GM12878 (cell line): Measurements from ENCODE around the gene TMEM39B. TPM values are rescaled to one million over a fixed set of nuclear protein-coding genes. Genes with fewer than 3 reads are reported as not detected.

Source experiments
- ATAC-seq: fragments of 200-7000 bp; cut with Tn5 transposase; 3 replicates; pipeline ENCODE4 v1.9.1; 2020; ENCODE audit warnings: mild to moderate bottlenecking, moderate library complexity
- BruUV-seq: library from RNA; stranded (reverse); fragments of 400-500 nt; replicated peaks from 2 replicates; lab custom pipeline; 2021; lab: Mats Ljungman, UMichigan
- CTCF ChIA-PET: fragments of 300-600 bp; sonication (Branson Sonifier 250); formaldehyde crosslinking; extraction: SDS; loops from one replicate; lab custom pipeline; 2021; ENCODE audit warnings: inconsistent platforms; lab: Yijun Ruan, JAX
- POLR2A ChIA-PET: fragments of 350-600 bp; formaldehyde crosslinking; extraction: SDS; loops from one replicate; lab custom pipeline; 2021; ENCODE audit warnings: inconsistent platforms; lab: Charles Lee
- RAD21 ChIA-PET: fragments of 300-600 bp; sonication (Branson Sonifier 250); formaldehyde crosslinking; loops from one replicate; lab custom pipeline; 2023; ENCODE audit warnings: antibody characterized with exemption; ENCODE audit not compliant: unreplicated experiment; lab: Charles Lee
- SMC1A ChIA-PET: fragments of 300-600 bp; sonication (Branson Sonifier 250); formaldehyde crosslinking; loops from one replicate; lab custom pipeline; 2023; ENCODE audit not compliant: unreplicated experiment, uncharacterized antibody; lab: Charles Lee
- DNase-seq: peaks from one replicate; pipeline ENCODE4 v3.0.0-alpha.2; 2011; ENCODE audit warnings: low read depth, low spot score
- FAIRE-seq: peaks from 3 replicates; lab custom pipeline; 2011; peaks lifted over from hg19 to GRCh38; lab: Jason Lieb, UNC
- H2AFZ ChIP-seq: 2 replicates; pipeline ENCODE4 v1.6.0; 2011; ENCODE audit warnings: low read depth, low read length, control low read depth; ENCODE audit not compliant: control insufficient read depth
- H3K27ac ChIP-seq: 2 replicates; pipeline ENCODE4 v1.5.1; 2011; ENCODE audit warnings: control low read depth; ENCODE audit not compliant: control insufficient read depth, insufficient read depth
- H3K27me3 ChIP-seq, 2 experiments: replicated peaks in 1 of 2; 2 replicates each; pipeline versions ENCODE4 v1.6.0 to v1.6.1; 2011; ENCODE audit warnings: low read length in 1 of 2; ENCODE audit not compliant: control insufficient read depth in 2 of 2, insufficient read depth in 2 of 2
- H3K36me3 ChIP-seq, 2 experiments: 2 replicates each; pipeline ENCODE4 v1.5.1; 2011; ENCODE audit warnings: low read length in 1 of 2; ENCODE audit not compliant: control insufficient read depth in 2 of 2, insufficient read depth in 2 of 2
- H3K4me1 ChIP-seq: 2 replicates; pipeline ENCODE4 v1.6.1; 2011; ENCODE audit warnings: mild to moderate bottlenecking, low read length, moderate library complexity, mixed read lengths; ENCODE audit not compliant: control insufficient read depth, insufficient read depth
- H3K4me2 ChIP-seq: 2 replicates; pipeline ENCODE4 v1.6.0; 2011; ENCODE audit warnings: control low read depth; ENCODE audit not compliant: control insufficient read depth, insufficient read depth
- H3K4me3 ChIP-seq: fragments of 200-600 bp; sonication (generic); 2 replicates; pipeline ENCODE4 v1.5.1; 2016
- H3K79me2 ChIP-seq: 2 replicates; pipeline ENCODE4 v1.6.0; 2011; ENCODE audit warnings: low read length; ENCODE audit not compliant: control insufficient read depth, insufficient read depth
- H3K9ac ChIP-seq: 2 replicates; pipeline ENCODE4 v1.8.0; 2011; ENCODE audit warnings: low read length, control low read depth, mixed read lengths; ENCODE audit not compliant: control insufficient read depth, insufficient read depth
- H3K9me3 ChIP-seq: replicated peaks from 3 replicates; pipeline ENCODE4 v1.5.1; 2011; ENCODE audit warnings: mild to moderate bottlenecking, low read length; ENCODE audit not compliant: control insufficient read depth, insufficient read depth
- H4K20me1 ChIP-seq: 2 replicates; pipeline ENCODE4 v1.6.0; 2011; ENCODE audit not compliant: control insufficient read depth, insufficient read depth
- CEBPZ ChIP-seq: fragments of 150-350 bp; IDR thresholded peaks from 2 replicates; pipeline ENCODE4 v1.6.1; 2016; ENCODE audit warnings: low read depth, low read length
- EGR1 ChIP-seq, 2 experiments: IDR thresholded peaks; 1 replicate in 1 of 2; 2 replicates in 1 of 2; pipeline ENCODE4 v1.6.1; 2011 to 2012; ENCODE audit warnings: low read depth in 2 of 2, low read length in 2 of 2, borderline replicate concordance in 1 of 2, mild to moderate bottlenecking in 1 of 2, moderate library complexity in 1 of 2
- ESRRA ChIP-seq: IDR thresholded peaks from 2 replicates; pipeline ENCODE4 v1.6.1; 2012; ENCODE audit warnings: mild to moderate bottlenecking, low read length, improper control_type of control experiment
- ETV6 ChIP-seq, 2 experiments: fragments of 450-650 bp in 1 of 2; IDR thresholded peaks in 1 of 2; conservative IDR thresholded peaks in 1 of 2; 2 replicates each; pipeline ENCODE4 v1.6.1; 2014; ENCODE audit warnings: antibody characterized with exemption in 1 of 2, borderline replicate concordance in 1 of 2, low read depth in 1 of 2, mild to moderate bottlenecking in 1 of 2, moderate library complexity in 1 of 2
- IRF4 ChIP-seq: IDR thresholded peaks from 2 replicates; pipeline ENCODE4 v1.6.1; 2011; ENCODE audit warnings: low read depth, low read length
- LARP7 ChIP-seq: fragments of 450-650 bp; IDR thresholded peaks from 2 replicates; pipeline ENCODE4 v1.6.1; 2017; ENCODE audit warnings: mild to moderate bottlenecking
- PAX8 ChIP-seq: fragments of 450-650 bp; IDR thresholded peaks from 2 replicates; pipeline ENCODE4 v1.6.1; 2017; ENCODE audit warnings: mild to moderate bottlenecking, moderate library complexity
- POLR2A ChIP-seq: IDR thresholded peaks from 2 replicates; pipeline ENCODE4 v1.6.1; 2011; ENCODE audit warnings: low read depth, mild to moderate bottlenecking, low read length
- POU2F2 ChIP-seq: IDR thresholded peaks from 3 replicates; pipeline ENCODE4 v1.6.1; 2011; ENCODE audit warnings: low read depth, mild to moderate bottlenecking, low read length, borderline replicate concordance
- RELA ChIP-seq: fragments of 450-650 bp; IDR thresholded peaks from 2 replicates; pipeline ENCODE4 v1.8.0; 2014; ENCODE audit warnings: borderline replicate concordance; ENCODE audit not compliant: partially characterized antibody
- RUNX3 ChIP-seq: IDR thresholded peaks from 2 replicates; pipeline ENCODE4 v1.6.1; 2012; ENCODE audit warnings: low read length, inconsistent platforms
- TCF7 ChIP-seq: IDR thresholded peaks from 2 replicates; pipeline ENCODE4 v1.6.1; 2014; ENCODE audit warnings: antibody characterized with exemption, borderline replicate concordance
- YY1 ChIP-seq: IDR thresholded peaks from 2 replicates; pipeline ENCODE4 v1.6.1; 2011; ENCODE audit warnings: low read depth, mild to moderate bottlenecking, low read length
- ZNF207 ChIP-seq: fragments of 450-650 bp; IDR thresholded peaks from 2 replicates; pipeline ENCODE4 v1.6.1; 2014; ENCODE audit warnings: antibody characterized with exemption, mild to moderate bottlenecking, borderline replicate concordance
- ZNF622 ChIP-seq: fragments of 450-650 bp; IDR thresholded peaks from 2 replicates; pipeline ENCODE4 v1.6.1; 2017; ENCODE audit warnings: mild to moderate bottlenecking, inconsistent platforms
- WGBS: methylation state at CpG from one replicate; pipeline ENCODE4 v1.1.6; 2016; ENCODE audit warnings: low lambda C conversion rate; ENCODE audit not compliant: insufficient replicate concordance, insufficient coverage; ENCODE audit errors: missing lambda C conversion rate; 5-methylcytosine and 5-hydroxymethylcytosine counted together
- in situ Hi-C: fragments of 300-500 bp; cut with MboI; formaldehyde crosslinking; loops from 9 replicates; pipeline ENCODE4 v1.14.3; 2018; ENCODE audit warnings: mixed read lengths
- intact Hi-C: fragments of 100-400 bp; cut with micrococcal nuclease; formaldehyde crosslinking; loops from one replicate; pipeline ENCODE4 v1.14.2; 2022; ENCODE audit not compliant: unreplicated experiment
- polyA plus RNA-seq, 11 experiments: library from polyadenylated mRNA; depleted of rRNA in 4 of 11; unstranded in 6 of 11; stranded (reverse) in 5 of 11; fragments of >200 nt; fragmentation: Nextera tagmentation in 4 of 11; fragmentation: Illumina TruSeq in 1 of 11; extraction: Ambion mirVana in 4 of 11; extraction: Trizol in 1 of 11; gene quantifications; 1 replicate in 1 of 11; 2 replicates in 10 of 11; pipeline versions ENCODE4 v1.2.1 to v1.2.3, GENCODE V29; 2011 to 2016; ENCODE audit warnings: inconsistent platforms in 2 of 11, missing spikeins in 2 of 11, low read depth in 1 of 11
- total RNA-seq, 4 experiments: library from RNA; depleted of rRNA in 3 of 4; stranded (reverse); fragments of >200 nt in 3 of 4; fragmentation: Illumina TruSeq in 1 of 4; extraction: Trizol in 1 of 4; gene quantifications; 2 replicates each; pipeline versions ENCODE4 v1.2.1 to v1.2.3, GENCODE V29; 2013 to 2021
- TF ChIP-seq, protein P1 (sequence below): IDR thresholded peaks from 2 replicates; pipeline ENCODE4 v1.6.1; 2011; ENCODE audit warnings: borderline replicate concordance, low read depth, mild to moderate bottlenecking, moderate library complexity, mixed read lengths, low read length; ENCODE audit not compliant: insufficient read depth; ENCODE audit errors: extremely low read length

The TMEM39B gene
- total and polyA plus RNA-seq, 10 of the 15 experiments (the other 5 are each of a cell fraction or from before 2014, with no cell fraction given): 2.3 to 27.2 (median 12.3) TPM

DNA sequence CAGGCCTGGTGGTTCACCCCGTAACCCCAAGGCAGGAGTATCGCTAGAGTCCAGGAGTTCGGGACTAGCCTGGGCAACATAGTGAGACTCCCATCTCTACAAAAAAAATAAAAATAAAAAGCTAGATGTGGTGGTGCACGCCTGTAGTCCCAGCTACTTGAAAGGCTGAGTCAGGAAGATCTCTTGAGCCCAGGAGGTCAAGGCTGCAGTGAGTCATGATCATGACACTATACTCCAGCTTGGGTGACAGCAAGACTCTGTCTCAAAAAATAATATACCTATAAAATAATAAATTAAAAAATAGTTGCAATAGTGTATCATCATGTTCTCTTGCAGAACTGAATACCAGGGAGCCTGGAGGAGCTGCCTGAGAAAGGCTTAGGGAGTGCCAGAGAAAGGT, 19.9 kb upstream of the TMEM39B start:
- Histone ChIP-seq H2AFZ (no peak overlapping the region), H4K20me1 (no peaks in the 10 kb centered on the region), H3K4me1 (no peaks in the 10 kb centered on the region), H3K36me3 (peaks cover 19 to 34% of the 10 kb centered on the region in 2 experiments), H3K9me3 (no peaks in the 10 kb centered on the region)
- no TSS peak for BruUV-seq
- ChIA-PET POLR2A (interaction anchor here (0.7 to 1.8 kb wide), 4 partner anchors 8 to 30 kb away, joined by 3 to 5 read pairs (median 5); no protein-coding TSS in a partner anchor), CTCF (interaction anchor here (0.6 to 3.0 kb wide), 5 partner anchors 9 to 89 kb away, joined by 3 to 18 read pairs (median 6); partner anchors contain the start of gene TMEM39B), RAD21 (interaction anchor here (2.2 kb wide), 1 partner anchor 10 kb away, joined by 6 read pairs; no protein-coding TSS in a partner anchor), SMC1A (interaction anchor here (0.6 to 2.9 kb wide), 6 partner anchors 10 to 101 kb away, joined by 3 to 12 read pairs (median 4); partner anchors contain the start of gene KPNA6)
- intact Hi-C loops: no loop called here
- WGBS: 98% methylated on average over 4 of the region's 4 CpGs
- DNase-seq (no peak), ATAC-seq (no peak)
- in situ Hi-C loops: no loop called here
- TF ChIP-seq ZNF207: no peak
- no peak for TF ChIP-seq LARP7
- no peak for TF ChIP-seq CEBPZ
- TF ChIP-seq PAX8: no peak
- TF ChIP-seq ZNF622: no peak
- no peak for TF ChIP-seq RELA
- no peak for TF ChIP-seq EGR1 (IDR thresholded peaks at IDR 0.05; ENCODE audit: borderline replicate concordance in 1 of 2, low read depth in 2 of 2, low read length in 2 of 2)
- no peak for TF ChIP-seq RUNX3
- no peak for TF ChIP-seq IRF4
- TF ChIP-seq ESRRA: no peak
- no peak for TF ChIP-seq YY1
- no peak for TF ChIP-seq POU2F2
- TF ChIP-seq ETV6 (conservative IDR thresholded peaks at IDR 0.05 in 1 of 2, IDR thresholded peaks at IDR 0.05 in 1 of 2; ENCODE audit: borderline replicate concordance in 1 of 2, low read depth in 1 of 2): no peak
- TF ChIP-seq, protein P1, sequence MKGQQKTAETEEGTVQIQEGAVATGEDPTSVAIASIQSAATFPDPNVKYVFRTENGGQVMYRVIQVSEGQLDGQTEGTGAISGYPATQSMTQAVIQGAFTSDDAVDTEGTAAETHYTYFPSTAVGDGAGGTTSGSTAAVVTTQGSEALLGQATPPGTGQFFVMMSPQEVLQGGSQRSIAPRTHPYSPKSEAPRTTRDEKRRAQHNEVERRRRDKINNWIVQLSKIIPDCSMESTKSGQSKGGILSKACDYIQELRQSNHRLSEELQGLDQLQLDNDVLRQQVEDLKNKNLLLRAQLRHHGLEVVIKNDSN: no peak
- no peak for TF ChIP-seq TCF7
- no peak for TF ChIP-seq POLR2A
- TF ChIP-seq, all 136 proteins: peak for 0
- Histone ChIP-seq H3K79me2 (no peaks in the 10 kb centered on the region; the same call in 1 of the 2 replicates), H3K27ac (no peak overlapping the region), H3K4me3 (no peak overlapping the region), H3K27me3 (no peaks in the 10 kb centered on the region), H3K9ac (no peak overlapping the region), H3K4me2 (no peak overlapping the region)
- no peak for FAIRE-seq
